GM21367 (cell line): ENCODE measurements around the gene TIGD1.

Experiments used
- ATAC-seq: cut with Tn5 transposase; IDR thresholded peaks from one replicate; pipeline ENCODE4 v1.9.1; 2021; ENCODE audit not compliant: unreplicated experiment

TIGD1 gene

GRCh38 chr2:232550354-232551249 lies at the start of gene TIGD1, which contains the start of gene EIF4E2:
Gene TIGD1, minus strand, starts transcription at chr2:232550557. Its CDS starts 675 bp downstream, at chr2:232549882.
Gene EIF4E2, plus strand, starts transcription at chr2:232550689. Its CDS starts 36 bp downstream, at chr2:232550725.
- ATAC-seq: peak; percentile 88

- ATAC-seq: no peak
Measured at GRCh38 chr2:232598293-232598692, 47.9 kb upstream of the TIGD1 start.

GRCh38 chr2:232597362-232598079 lies 47.2 kb upstream of the TIGD1 start:
- ATAC-seq: no peak

- ATAC-seq: no peak
Measured at GRCh38 chr2:232593982-232594381, 43.6 kb upstream of the TIGD1 start.

- ATAC-seq: no peak
Measured at GRCh38 chr2:232592772-232593395, 42.5 kb upstream of the TIGD1 start.

GRCh38 chr2:232588680-232589585 lies 38.6 kb upstream of the TIGD1 start:
- ATAC-seq: no peak

GRCh38 chr2:232588031-232588430 lies 37.7 kb upstream of the TIGD1 start:
- no peak for ATAC-seq

- no peak for ATAC-seq
Measured at GRCh38 chr2:232587512-232587911, 37.2 kb upstream of the TIGD1 start.

- ATAC-seq: no peak
Measured at GRCh38 chr2:232586943-232587505, 36.7 kb upstream of the TIGD1 start.

- ATAC-seq: no peak
Measured at GRCh38 chr2:232584238-232584637, 33.9 kb upstream of the TIGD1 start.

- no peak for ATAC-seq
Measured at GRCh38 chr2:232581725-232582124, 31.4 kb upstream of the TIGD1 start.

- no peak for ATAC-seq
Measured at GRCh38 chr2:232580648-232580981, 30.3 kb upstream of the TIGD1 start.

GRCh38 chr2:232578626-232579025 lies 28.3 kb upstream of the TIGD1 start:
- no peak for ATAC-seq

- no peak for ATAC-seq
Measured at GRCh38 chr2:232577841-232578240, 27.5 kb upstream of the TIGD1 start.

- no peak for ATAC-seq
Measured at GRCh38 chr2:232576995-232577394, 26.6 kb upstream of the TIGD1 start.

- no peak for ATAC-seq
Measured at GRCh38 chr2:232575404-232575746, 25.0 kb upstream of the TIGD1 start.

GRCh38 chr2:232574674-232575403 lies 24.5 kb upstream of the TIGD1 start:
- no peak for ATAC-seq

- ATAC-seq: no peak
Measured at GRCh38 chr2:232573771-232574435, 23.5 kb upstream of the TIGD1 start.

GRCh38 chr2:232573042-232573441 lies 22.7 kb upstream of the TIGD1 start:
- ATAC-seq: no peak
